HepG2 (cell line): ENCODE measurements around the gene BIN1. TPM values are rescaled to one million over a fixed set of nuclear protein-coding genes. Genes with fewer than 3 reads are reported as not detected.
A peak's percentile ranks its signal among the peaks of the same experiment; 100 is the strongest.

ENCODE experiments used
- ATAC-seq: fragments of 200-7000 bp; cut with Tn5 transposase; 3 replicates; pipeline ENCODE4 v1.9.1; 2020; ENCODE audit warnings: mild to moderate bottlenecking, moderate library complexity
- BruUV-seq: library from RNA; stranded (reverse); fragments of 400-500 nt; replicated peaks from 2 replicates; lab custom pipeline; 2021; lab: Mats Ljungman, UMichigan
- CTCF ChIA-PET: fragments of 300-600 bp; formaldehyde crosslinking; extraction: SDS; loops from one replicate; lab custom pipeline; 2021; ENCODE audit warnings: low total read pairs, inconsistent platforms, low intra/inter-chr PET ratio; lab: Yijun Ruan, JAX
- POLR2A ChIA-PET: fragments of 350-600 bp; sonication (Branson Sonifier 250); formaldehyde crosslinking; loops from one replicate; lab custom pipeline; 2020; ENCODE audit warnings: antibody characterized with exemption, inconsistent platforms; lab: Yijun Ruan, JAX
- DNase-seq: peaks from one replicate; pipeline ENCODE4 v3.0.0-alpha.2; 2015; ENCODE audit warnings: low spot score
- FAIRE-seq: peaks from 3 replicates; lab custom pipeline; 2011; peaks lifted over from hg19 to GRCh38; lab: Jason Lieb, UNC
- H2AFZ ChIP-seq: one replicate; pipeline ENCODE4 v1.6.1; 2011; ENCODE audit warnings: low read length, inconsistent platforms
- H3K27ac ChIP-seq: fragments of 300-600 bp; 3 replicates; pipeline ENCODE4 v1.8.0; 2011; ENCODE audit warnings: mixed run types, mild to moderate bottlenecking, mixed read lengths, low read length, inconsistent platforms; ENCODE audit not compliant: insufficient read depth; ENCODE audit errors: extremely low read length
- H3K27me3 ChIP-seq, 2 experiments: fragments of 200-600 bp in 1 of 2; 2 replicates in 1 of 2; 3 replicates in 1 of 2; pipeline versions ENCODE4 v1.6.0 to v1.8.0; 2011; ENCODE audit warnings: low read length in 2 of 2, mild to moderate bottlenecking in 2 of 2, moderate library complexity in 2 of 2, inconsistent platforms in 1 of 2; ENCODE audit not compliant: insufficient read depth in 2 of 2, control insufficient read depth in 1 of 2
- H3K36me3 ChIP-seq, 2 experiments: fragments of 200-600 bp in 1 of 2; replicated peaks in 1 of 2; 2 replicates in 1 of 2; 3 replicates in 1 of 2; pipeline versions ENCODE4 v1.5.1 to v1.8.0; 2011; ENCODE audit warnings: low read length in 2 of 2, inconsistent platforms in 1 of 2; ENCODE audit not compliant: insufficient read depth in 2 of 2, control insufficient read depth in 1 of 2
- H3K4me1 ChIP-seq: 2 replicates; pipeline ENCODE4 v1.5.1; 2012; ENCODE audit warnings: low read length, inconsistent platforms; ENCODE audit not compliant: insufficient read depth
- H3K4me2 ChIP-seq: 2 replicates; pipeline ENCODE4 v1.6.0; 2011; ENCODE audit warnings: low read depth, low read length, inconsistent platforms
- H3K4me3 ChIP-seq, 3 experiments: fragments of 200-600 bp in 1 of 3; sonication (generic), shearing (Covaris generic) in 1 of 3; replicated peaks in 1 of 3; 2 replicates each; pipeline ENCODE4 v1.5.1; 2011 to 2016; ENCODE audit warnings: low read length in 3 of 3, inconsistent platforms in 2 of 3, low read depth in 2 of 3, mild to moderate bottlenecking in 2 of 3, control low read depth in 1 of 3, mixed read lengths in 1 of 3; ENCODE audit not compliant: insufficient read depth in 1 of 3
- H3K79me2 ChIP-seq: one replicate; pipeline ENCODE4 v1.6.1; 2011; ENCODE audit warnings: low read length, inconsistent platforms; ENCODE audit not compliant: insufficient read depth
- H3K9ac ChIP-seq: 2 replicates; pipeline ENCODE4 v1.6.0; 2011; ENCODE audit warnings: mild to moderate bottlenecking, low read depth, low read length, inconsistent platforms; ENCODE audit not compliant: insufficient read depth
- H3K9me3 ChIP-seq: 2 replicates; pipeline ENCODE4 v1.5.1; 2012; ENCODE audit warnings: mild to moderate bottlenecking, low read length
- H4K20me1 ChIP-seq: 2 replicates; pipeline ENCODE4 v1.6.0; 2011; ENCODE audit warnings: inconsistent platforms, mild to moderate bottlenecking, low read length, moderate library complexity; ENCODE audit not compliant: insufficient read depth
- GFI1 ChIP-seq: sonication (generic); formaldehyde crosslinking; IDR thresholded peaks from 2 replicates; pipeline ENCODE4 v1.5.0; 2020; ENCODE audit warnings: missing genetic modification reagents, mild to moderate bottlenecking, borderline replicate concordance
- GZF1 ChIP-seq: sonication (generic); formaldehyde crosslinking; IDR thresholded peaks from 2 replicates; pipeline ENCODE4 v1.5.1; 2020; ENCODE audit warnings: mild to moderate bottlenecking, missing genetic modification reagents
- HMG20A ChIP-seq: IDR thresholded peaks from 2 replicates; pipeline ENCODE4 v1.6.1; 2016; ENCODE audit warnings: borderline replicate concordance
- PBX3 ChIP-seq: sonication (generic); formaldehyde crosslinking; IDR thresholded peaks from 2 replicates; pipeline ENCODE4 v1.8.1; 2023; ENCODE audit warnings: missing genetic modification reagents, inconsistent platforms, borderline replicate concordance
- THAP9 ChIP-seq: sonication (generic); formaldehyde crosslinking; IDR thresholded peaks from 2 replicates; pipeline ENCODE4; 2020; ENCODE audit warnings: missing genetic modification reagents, mild to moderate bottlenecking, borderline replicate concordance
- ZNF24 ChIP-seq: fragments of 450-650 bp; IDR thresholded peaks from 2 replicates; pipeline ENCODE4 v1.6.1; 2017; ENCODE audit warnings: antibody characterized with exemption, mild to moderate bottlenecking
- ZNF264 ChIP-seq: sonication (generic); formaldehyde crosslinking; IDR thresholded peaks from 2 replicates; pipeline ENCODE4 v1.4.0; 2020; ENCODE audit warnings: missing genetic modification reagents
- ZNF652 ChIP-seq: IDR thresholded peaks from 2 replicates; pipeline ENCODE4 v1.6.1; 2016; ENCODE audit warnings: low read depth, borderline replicate concordance
- WGBS: methylation state at CpG from one replicate; pipeline ENCODE4 v1.1.6; 2017; ENCODE audit warnings: low lambda C conversion rate; 5-methylcytosine and 5-hydroxymethylcytosine counted together
- in situ Hi-C: cut with HindIII; loops from 2 replicates; pipeline ENCODE4 v1.10.0; 2017; ENCODE audit warnings: low pct_unique_long_range_greater_than_20kb; ENCODE audit not compliant: extremely low pct_ligation_motif_present
- intact Hi-C: fragments of 100-400 bp; cut with micrococcal nuclease; formaldehyde crosslinking; loops from one replicate; pipeline ENCODE4 v1.10.0; 2022; ENCODE audit not compliant: unreplicated experiment
- polyA plus RNA-seq, 8 experiments: library from polyadenylated mRNA; depleted of rRNA in 3 of 8; stranded (reverse) in 7 of 8; unstranded in 1 of 8; fragments of >200 nt; fragmentation: Illumina TruSeq in 4 of 8; extraction: Trizol in 4 of 8; gene quantifications; 2 replicates each; pipeline versions ENCODE4 v1.2.1 to v1.2.3, GENCODE V29; 2011 to 2016; ENCODE audit warnings: low read depth in 4 of 8, missing spikeins in 1 of 8, mixed read lengths in 1 of 8; ENCODE audit not compliant: insufficient read depth in 1 of 8
- total RNA-seq, 5 experiments: library from RNA; depleted of rRNA; stranded (reverse); fragments of >200 nt; fragmentation: Illumina TruSeq; extraction: Trizol; gene quantifications; 2 replicates each; pipeline ENCODE4 v1.2.3, GENCODE V29; 2016; ENCODE audit warnings: low read depth in 1 of 5
- TF ChIP-seq, protein P1 (sequence below): sonication (generic); formaldehyde crosslinking; IDR thresholded peaks from 2 replicates; pipeline ENCODE4 v1.5.0; 2020; ENCODE audit warnings: missing genetic modification reagents

Gene BIN1
- total and polyA plus RNA-seq, 2 of the 13 experiments (the other 11 are each of a cell fraction or from before 2014, with no cell fraction given): 0.93 to 1.2 TPM

DNA sequence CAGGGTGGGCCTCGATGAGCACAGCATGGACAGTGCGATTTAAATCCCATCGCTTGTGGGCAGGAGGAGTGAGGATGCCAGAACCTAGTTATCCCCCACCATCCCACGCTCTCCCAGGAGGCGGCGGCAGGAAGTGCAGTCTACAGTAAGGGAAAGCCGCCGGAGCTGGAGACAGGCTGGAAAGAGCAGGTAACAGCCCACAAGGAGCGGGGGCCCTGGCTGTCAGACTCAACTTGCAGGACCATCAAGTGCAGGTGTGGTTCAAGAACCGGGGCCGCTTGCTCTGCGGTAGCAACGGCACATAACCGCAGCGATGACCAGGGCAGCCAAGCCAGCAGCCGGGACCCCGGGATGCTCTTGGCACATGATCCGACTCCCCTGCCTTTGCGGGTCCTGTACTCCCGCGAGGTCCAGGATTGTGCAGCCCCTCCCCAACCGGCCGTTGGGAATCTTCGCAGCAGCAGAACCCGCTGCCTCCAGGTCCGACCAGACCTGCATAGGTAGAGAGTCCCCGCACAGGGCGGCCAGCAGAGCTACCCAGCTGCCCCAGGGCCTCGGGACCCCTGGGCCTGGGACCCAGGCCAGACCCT lies 82.1 kb downstream of the BIN1 start:
- Histone ChIP-seq H3K4me1 (no peaks in the 10 kb centered on the region), H3K27ac (no peak overlapping the region), H4K20me1 (no peaks in the 10 kb centered on the region), H3K27me3 (0 out of 5 replicates have a peak, but pooled peaks cover 0 to 4% of the 10 kb centered on the region in 2 experiments), H3K36me3 (no peaks in the 10 kb centered on the region), H3K9ac (no peak overlapping the region), H3K79me2 (no peaks in the 10 kb centered on the region), H3K9me3 (peaks cover 5% of the 10 kb centered on the region; the same call in 1 of the 2 replicates), H3K4me2 (no peak overlapping the region), H2AFZ (no peak overlapping the region), H3K4me3 (no peak overlapping the region)
- 73% methylated on average over 16 of the region's 29 CpGs for WGBS
- ChIA-PET CTCF (no interaction called here), POLR2A (no interaction called here)
- in situ Hi-C loops (no loop called here), intact Hi-C loops (no loop called here)
- FAIRE-seq (no peak), ATAC-seq (peak; percentile 96), DNase-seq (no peak)
- BruUV-seq: no TSS peak
- TF ChIP-seq GZF1 (CRISPR knock-in tag) (no peak), THAP9 (CRISPR knock-in tag) (no peak), ZNF24 (no peak), HMG20A (CRISPR knock-in tag) (no peak)

DNA sequence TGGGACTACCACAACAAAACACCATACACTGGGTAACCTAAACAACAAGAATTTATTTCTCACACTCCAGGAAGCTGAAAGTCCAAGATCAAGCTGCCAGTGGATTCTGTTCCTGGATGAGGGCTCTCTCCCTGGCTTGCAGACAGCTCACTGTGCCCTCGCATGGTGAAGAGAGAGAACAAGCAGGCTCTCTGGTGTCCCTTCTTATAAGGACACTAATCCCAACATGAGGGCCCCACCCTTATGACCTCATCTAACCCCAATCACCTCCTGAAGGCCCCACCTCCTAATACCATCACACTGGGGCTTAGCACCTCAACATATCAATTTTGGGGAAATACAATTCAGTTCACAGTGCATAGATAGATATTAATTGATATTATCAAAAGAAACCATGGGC lies 83.5 kb downstream of the BIN1 start:
- 14% methylated on average over 1 of the region's 1 CpG for whole genome bisulfite sequencing
- FAIRE-seq: no peak
- no peak overlapping the region for H3K9ac ChIP-seq

More for the DNA sequence above, 83.5 kb downstream of the BIN1 start:
- DNase-seq: no peak
- no peaks in the 10 kb centered on the region for H3K79me2 ChIP-seq
- H3K4me3 ChIP-seq: no peak overlapping the region
- TF ChIP-seq, protein P1, sequence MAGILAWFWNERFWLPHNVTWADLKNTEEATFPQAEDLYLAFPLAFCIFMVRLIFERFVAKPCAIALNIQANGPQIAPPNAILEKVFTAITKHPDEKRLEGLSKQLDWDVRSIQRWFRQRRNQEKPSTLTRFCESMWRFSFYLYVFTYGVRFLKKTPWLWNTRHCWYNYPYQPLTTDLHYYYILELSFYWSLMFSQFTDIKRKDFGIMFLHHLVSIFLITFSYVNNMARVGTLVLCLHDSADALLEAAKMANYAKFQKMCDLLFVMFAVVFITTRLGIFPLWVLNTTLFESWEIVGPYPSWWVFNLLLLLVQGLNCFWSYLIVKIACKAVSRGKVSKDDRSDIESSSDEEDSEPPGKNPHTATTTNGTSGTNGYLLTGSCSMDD (CRISPR knock-in tag): no peak
- no peak for TF ChIP-seq GFI1
- TF ChIP-seq ZNF264 (CRISPR knock-in tag): peak; percentile 99
- TF ChIP-seq PBX3: no peak
- TF ChIP-seq ZNF652 (CRISPR knock-in tag): no peak
- H3K4me2 ChIP-seq: no peak overlapping the region
- 0 out of 5 replicates have a peak, but pooled peaks cover 0 to 4% of the 10 kb centered on the region in 2 experiments for H3K27me3 ChIP-seq
- BruUV-seq: no TSS peak
- ChIA-PET POLR2A (no interaction called here), CTCF (no interaction called here)
- H3K4me1 ChIP-seq: no peaks in the 10 kb centered on the region
- in situ Hi-C loops: no loop called here
- intact Hi-C loops: no loop called here
- no peaks in the 10 kb centered on the region for H3K36me3 ChIP-seq
- no peak overlapping the region for H2AFZ ChIP-seq
- no peaks in the 10 kb centered on the region for H4K20me1 ChIP-seq
- H3K27ac ChIP-seq: no peak overlapping the region
- no peak for ATAC-seq
- H3K9me3 ChIP-seq: peaks cover 5% of the 10 kb centered on the region; the same call in 1 of the 2 replicates
